H1 (cell line): ENCODE measurements around the gene PARK7. TPM values are rescaled to one million over a fixed set of nuclear protein-coding genes. Genes with fewer than 3 reads are reported as not detected.

Experiments used
- CTCF ChIA-PET: fragments of 300-600 bp; sonication (Branson Sonifier 250); formaldehyde crosslinking; loops from one replicate; lab custom pipeline; 2021; ENCODE audit not compliant: partially characterized antibody; lab: Charles Lee
- POLR2A ChIA-PET: fragments of 300-600 bp; sonication (Branson Sonifier 250); formaldehyde crosslinking; loops from one replicate; lab custom pipeline; 2021; ENCODE audit warnings: inconsistent platforms; ENCODE audit not compliant: partially characterized antibody; lab: Charles Lee
- DNase-seq, 2 experiments: peaks; one replicate each; pipeline versions ENCODE4 v3.0.0 to v3.0.0-alpha.2; 2010 to 2022; ENCODE audit warnings: low spot score in 2 of 2, low read depth in 1 of 2, mixed read lengths in 1 of 2
- FAIRE-seq: peaks from 2 replicates; lab custom pipeline; 2011; peaks lifted over from hg19 to GRCh38; lab: Jason Lieb, UNC
- H2AFZ ChIP-seq: 2 replicates; pipeline ENCODE4 v1.8.1; 2012; ENCODE audit warnings: low read length, inconsistent platforms
- H2AK5ac ChIP-seq: 2 replicates; pipeline ENCODE4 v1.6.1; 2013; ENCODE audit warnings: low read depth, low read length
- H2BK120ac ChIP-seq: replicated peaks from 2 replicates; pipeline ENCODE3; 2013; ENCODE audit warnings: low read depth, low read length, inconsistent platforms
- H2BK12ac ChIP-seq: 2 replicates; pipeline ENCODE4 v1.6.1; 2013; ENCODE audit warnings: low read depth, low read length
- H2BK15ac ChIP-seq: 2 replicates; pipeline ENCODE4 v1.6.1; 2013; ENCODE audit warnings: low read length
- H2BK20ac ChIP-seq: 2 replicates; pipeline ENCODE4 v1.6.1; 2013; ENCODE audit warnings: low read length
- H2BK5ac ChIP-seq: 2 replicates; pipeline ENCODE4 v1.6.1; 2013; ENCODE audit warnings: low read depth, low read length
- H3K14ac ChIP-seq: 2 replicates; pipeline ENCODE4 v1.6.1; 2013; ENCODE audit warnings: inconsistent platforms; ENCODE audit not compliant: insufficient read length
- H3K18ac ChIP-seq: 2 replicates; pipeline ENCODE4 v1.6.1; 2013; ENCODE audit warnings: low read length; ENCODE audit errors: extremely low read depth
- H3K23ac ChIP-seq: 2 replicates; pipeline ENCODE4 v1.6.1; 2013; ENCODE audit warnings: inconsistent platforms; ENCODE audit not compliant: insufficient read length
- H3K23me2 ChIP-seq: 2 replicates; pipeline ENCODE4 v1.6.1; 2013; ENCODE audit warnings: low read depth, low read length
- H3K27ac ChIP-seq: 2 replicates; pipeline ENCODE4 v1.6.1; 2011; ENCODE audit warnings: low read depth, low read length, inconsistent platforms
- H3K27me3 ChIP-seq, 4 experiments: replicated peaks in 1 of 4; 1 replicate in 1 of 4; 2 replicates in 3 of 4; pipeline versions ENCODE4 v1.6.1 to v1.8.1; 2011 to 2013; ENCODE audit warnings: low read length in 3 of 4, mild to moderate bottlenecking in 3 of 4, inconsistent platforms in 2 of 4, mixed read lengths in 2 of 4, moderate library complexity in 1 of 4; ENCODE audit not compliant: control insufficient read depth in 3 of 4, insufficient read depth in 3 of 4; ENCODE audit errors: extremely low read depth in 1 of 4
- H3K36me3 ChIP-seq, 4 experiments: 2 replicates each; pipeline versions ENCODE4 v1.6.1 to v1.8.1; 2011 to 2013; ENCODE audit warnings: mild to moderate bottlenecking in 4 of 4, low read length in 3 of 4, moderate library complexity in 2 of 4, control low read depth in 1 of 4, inconsistent platforms in 1 of 4; ENCODE audit not compliant: insufficient read depth in 4 of 4, control insufficient read depth in 2 of 4
- H3K4ac ChIP-seq: replicated peaks from 2 replicates; pipeline ENCODE3; 2013; ENCODE audit warnings: low read length, low read depth, mixed read lengths, inconsistent platforms; ENCODE audit not compliant: insufficient read length
- H3K4me1 ChIP-seq, 4 experiments: replicated peaks in 1 of 4; 1 replicate in 1 of 4; 2 replicates in 3 of 4; pipeline versions ENCODE4 v1.6.1 to v1.8.1; 2011 to 2013; ENCODE audit warnings: low read length in 3 of 4, inconsistent platforms in 2 of 4, mixed read lengths in 1 of 4; ENCODE audit not compliant: insufficient read depth in 4 of 4, control insufficient read depth in 3 of 4
- H3K4me2 ChIP-seq, 2 experiments: 2 replicates each; pipeline versions ENCODE4 v1.6.1 to v1.8.1; 2011 to 2013; ENCODE audit warnings: low read depth in 2 of 2, low read length in 2 of 2, control low read depth in 1 of 2, inconsistent platforms in 1 of 2, mild to moderate bottlenecking in 1 of 2; ENCODE audit not compliant: insufficient read depth in 1 of 2
- H3K4me3 ChIP-seq, 4 experiments: fragments of 200-600, 300-600 bp in 1 of 4; sonication (generic), shearing (Covaris generic), sonication (Bioruptor Twin) in 1 of 4; 2 replicates each; pipeline versions ENCODE4 v1.5.1 to v1.8.1; 2011 to 2016; ENCODE audit warnings: low read length in 4 of 4, low read depth in 3 of 4, control low read depth in 2 of 4, inconsistent platforms in 2 of 4, mild to moderate bottlenecking in 2 of 4, mixed read lengths in 1 of 4, moderate library complexity in 1 of 4; ENCODE audit not compliant: insufficient read depth in 2 of 4; ENCODE audit errors: extremely low read depth in 1 of 4
- H3K56ac ChIP-seq: replicated peaks from 2 replicates; pipeline ENCODE3; 2013; ENCODE audit warnings: low read depth, mild to moderate bottlenecking, mixed read lengths, low read length, inconsistent platforms; ENCODE audit not compliant: insufficient read length
- H3K79me1 ChIP-seq: 2 replicates; pipeline ENCODE4 v1.6.1; 2013; ENCODE audit warnings: low read depth, low read length, control low read depth
- H3K79me2 ChIP-seq, 2 experiments: 2 replicates each; pipeline versions ENCODE4 v1.6.1 to v1.8.1; 2012 to 2013; ENCODE audit warnings: low read length in 2 of 2, mild to moderate bottlenecking in 2 of 2, inconsistent platforms in 1 of 2; ENCODE audit not compliant: insufficient read depth in 2 of 2, control insufficient read depth in 1 of 2
- H3K9ac ChIP-seq, 4 experiments: replicated peaks in 1 of 4; 1 replicate in 1 of 4; 2 replicates in 3 of 4; pipeline versions ENCODE4 v1.6.1 to v1.8.1; 2011 to 2013; ENCODE audit warnings: low read depth in 3 of 4, low read length in 3 of 4, control low read depth in 2 of 4, mild to moderate bottlenecking in 2 of 4, moderate library complexity in 2 of 4, inconsistent platforms in 1 of 4; ENCODE audit errors: extremely low read depth in 1 of 4
- H3K9me3 ChIP-seq, 2 experiments: 2 replicates each; pipeline versions ENCODE4 v1.6.1 to v1.8.1; 2012 to 2013; ENCODE audit warnings: mild to moderate bottlenecking in 2 of 2, moderate library complexity in 2 of 2, control low read depth in 1 of 2, inconsistent platforms in 1 of 2, low read depth in 1 of 2, low read length in 1 of 2, mixed read lengths in 1 of 2; ENCODE audit not compliant: insufficient read depth in 2 of 2
- H4K20me1 ChIP-seq, 2 experiments: replicated peaks in 1 of 2; 2 replicates each; pipeline versions ENCODE3 to v1.8.1; 2011 to 2013; ENCODE audit warnings: inconsistent platforms in 2 of 2, low read length in 2 of 2, mild to moderate bottlenecking in 1 of 2; ENCODE audit not compliant: insufficient read depth in 2 of 2, control insufficient read depth in 1 of 2
- H4K5ac ChIP-seq: 2 replicates; pipeline ENCODE4 v1.6.1; 2013; ENCODE audit warnings: low read length, low read depth, mixed read lengths, inconsistent platforms; ENCODE audit not compliant: insufficient read length
- H4K8ac ChIP-seq: 2 replicates; pipeline ENCODE4 v1.8.0; 2013; ENCODE audit warnings: mild to moderate bottlenecking, moderate library complexity, low read length, inconsistent platforms; ENCODE audit not compliant: insufficient read depth; ENCODE audit errors: extremely low read depth
- H4K91ac ChIP-seq: replicated peaks from 2 replicates; pipeline ENCODE3; 2013; ENCODE audit warnings: low read length, mixed read lengths, inconsistent platforms; ENCODE audit not compliant: insufficient read length
- KDM5A ChIP-seq: fragments of 200-600 bp; IDR thresholded peaks from 2 replicates; pipeline ENCODE4 v1.7.1; 2012; ENCODE audit warnings: mild to moderate bottlenecking, low read length, inconsistent platforms, mixed read lengths
- PHF8 ChIP-seq: fragments of 200-600 bp; sonication (generic); conservative IDR thresholded peaks from 2 replicates; pipeline ENCODE4 v1.7.1; 2012; ENCODE audit warnings: low read depth, mild to moderate bottlenecking, inconsistent platforms, low read length, moderate library complexity
- SIN3A ChIP-seq, 2 experiments: IDR thresholded peaks in 1 of 2; conservative IDR thresholded peaks in 1 of 2; 2 replicates each; pipeline ENCODE4 v1.6.1; 2011 to 2012; ENCODE audit warnings: low read length in 2 of 2, improper control_type of control experiment in 1 of 2, low read depth in 1 of 2, mild to moderate bottlenecking in 1 of 2
- WGBS, 2 experiments: shearing (Covaris generic) in 1 of 2; methylation state at CpG; one replicate each; pipeline versions ENCODE4 v1.1.6 to v1.1.7; 2013 to 2015; ENCODE audit warnings: low lambda C conversion rate in 2 of 2, mixed read lengths in 2 of 2, inconsistent platforms in 1 of 2, low coverage in 1 of 2, missing lambda C conversion rate in 1 of 2; ENCODE audit not compliant: insufficient replicate concordance in 2 of 2, insufficient coverage in 1 of 2, insufficient read length in 1 of 2; ENCODE audit errors: extremely low coverage in 1 of 2, missing lambda C conversion rate in 1 of 2; 5-methylcytosine and 5-hydroxymethylcytosine counted together
- polyA plus RNA-seq, 7 experiments: library from polyadenylated mRNA; depleted of rRNA in 3 of 7; stranded (reverse) in 5 of 7; unstranded in 2 of 7; fragments of >200 nt in 5 of 7; fragments of 200-250 nt in 2 of 7; gene quantifications; 1 replicate in 5 of 7; 2 replicates in 1 of 7; 4 replicates in 1 of 7; pipeline versions ENCODE4 v1.2.1 to v1.2.3, GENCODE V29; 2011 to 2013; ENCODE audit warnings: missing spikeins in 2 of 7, mixed read lengths in 2 of 7
- total RNA-seq: library from RNA; stranded (reverse); fragmentation: NEBNext Ultra II Directional; extraction: Animal tissue kit (Norgen Biotek cat#: 25700); gene quantifications from 2 replicates; pipeline ENCODE4 v1.2.1, GENCODE V29; 2021
- TF ChIP-seq, protein P1 (sequence below): IDR thresholded peaks from 2 replicates; pipeline ENCODE4 v1.6.1; 2012; ENCODE audit warnings: low read length, inconsistent platforms
- TF ChIP-seq, protein P2 (sequence below): IDR thresholded peaks from 2 replicates; pipeline ENCODE4 v1.6.1; 2011; ENCODE audit warnings: low read length, improper control_type of control experiment

The PARK7 gene
- total and polyA plus RNA-seq, 2 of the 8 experiments (the other 6 are each of a cell fraction or from before 2014, with no cell fraction given) = 206 to 383 TPM

DNA sequence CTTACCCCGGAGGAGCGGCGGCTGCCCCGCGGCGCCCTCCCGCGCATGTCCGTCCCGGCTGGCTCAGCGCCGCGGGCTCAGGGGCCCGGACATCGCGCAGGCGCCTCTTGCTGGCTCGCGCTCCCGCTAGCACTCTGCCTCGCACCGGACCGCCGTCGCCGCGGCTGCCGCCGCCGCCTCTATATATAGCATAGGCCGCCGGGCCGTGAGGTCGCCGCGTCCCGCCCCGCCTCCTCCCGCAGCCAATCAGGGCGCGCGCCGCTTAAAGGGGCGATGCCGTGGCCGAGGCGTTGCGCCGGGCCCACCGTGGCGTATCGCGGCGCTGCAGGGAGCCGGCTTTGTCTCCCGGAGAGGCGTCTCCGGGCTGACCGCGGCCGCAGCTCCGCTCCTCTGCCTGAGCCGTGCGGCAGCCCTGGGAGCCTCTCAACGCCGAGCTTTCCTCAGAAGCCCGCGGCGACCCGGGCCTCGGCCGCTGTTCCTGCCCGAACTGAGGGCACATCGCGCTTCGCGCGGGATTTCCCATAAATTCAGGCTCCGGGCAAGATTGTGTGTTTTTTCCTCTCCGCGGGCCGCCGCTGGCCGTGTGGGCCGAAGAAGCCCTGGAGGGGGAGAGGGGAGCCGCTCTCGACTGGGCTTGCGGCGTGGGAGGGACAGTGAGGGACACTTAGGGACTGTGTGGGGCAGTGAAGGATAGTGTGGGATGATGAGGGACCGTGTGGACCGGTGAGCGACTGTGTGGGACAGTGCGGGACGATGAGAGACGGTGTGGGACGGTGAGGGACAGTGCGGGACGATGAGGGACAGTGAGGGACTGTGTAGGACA is 64.9 kb downstream of the PARK7 start, which contains the start of gene ERRFI1:
Gene ERRFI1, minus strand, starts transcription at position 157 of the 823 bp plus-strand sequence. CDS start 10,690 bp downstream, outside the sequence.
- H3K9ac ChIP-seq = peak within 1 kb of the TSS; percentile 39 to 97 (median 70)
- peak within 1 kb of the TSS; percentile 57 to 85 (median 66) for H3K4me3 ChIP-seq
- 5% methylated on average over 66 of the region's 98 CpGs; no CpG with 5 or more reads in 1 of the 2 experiments for WGBS, 2 experiments
- no peak within 1 kb of the TSS for H3K23ac ChIP-seq
- H3K79me1 ChIP-seq = no peaks in the 10 kb centered on the region
- peak within 1 kb of the TSS; percentile 97 to 100 for H3K4me2 ChIP-seq
- H2AK5ac ChIP-seq = peak within 1 kb of the TSS; percentile 98
- H4K8ac ChIP-seq = peak within 1 kb of the TSS; percentile 88; the same call in 1 of the 2 replicates
- peak within 1 kb of the TSS; percentile 99 for H4K91ac ChIP-seq
- peak within 1 kb of the TSS; percentile 92 for H2BK5ac ChIP-seq
- H4K20me1 ChIP-seq = peaks cover 10 to 12% of the 10 kb centered on the region in 2 experiments
- H3K27ac ChIP-seq = no peak within 1 kb of the TSS
- H3K27me3 ChIP-seq = peaks cover 0 to 8% (median 6%) of the 10 kb centered on the region in 4 experiments; a peak in 5 of 7 replicates
- DNase-seq (peak; percentile 77 to 98), FAIRE-seq (no peak)
- ChIA-PET CTCF (interaction anchor here (0.6 to 1.8 kb wide), 3 partner anchors 288 to 654 kb away, joined by 3 to 6 read pairs (median 3); no protein-coding TSS in a partner anchor), POLR2A (interaction anchor here (0.5 to 3.0 kb wide), 19 partner anchors 8 to 290 kb away, joined by 3 to 12 read pairs (median 3); no protein-coding TSS in a partner anchor)
- peak within 1 kb of the TSS; percentile 98 for H3K4ac ChIP-seq
- peaks cover 16 to 45% of the 10 kb centered on the region in 2 experiments for H3K79me2 ChIP-seq
- H2BK12ac ChIP-seq = peak within 1 kb of the TSS; percentile 100
- peak within 1 kb of the TSS; percentile 68 for H3K14ac ChIP-seq
- H3K4me1 ChIP-seq = peaks cover 11 to 25% (median 20%) of the 10 kb centered on the region in 4 experiments
- peak within 1 kb of the TSS; percentile 98 for H2BK120ac ChIP-seq
- H3K36me3 ChIP-seq = no peaks in the 10 kb centered on the region
- H4K5ac ChIP-seq = peak within 1 kb of the TSS; percentile 55
- peak within 1 kb of the TSS; percentile 99 for H2BK20ac ChIP-seq
- H3K56ac ChIP-seq = no peak within 1 kb of the TSS
- peaks cover 8% of the 10 kb centered on the region for H3K23me2 ChIP-seq
- no peaks in the 10 kb centered on the region for H3K9me3 ChIP-seq
- peak within 1 kb of the TSS; percentile 100 for H2BK15ac ChIP-seq
- H2AFZ ChIP-seq = peak within 1 kb of the TSS; percentile 99
- H3K18ac ChIP-seq = peak within 1 kb of the TSS; percentile 99
- TF ChIP-seq, protein P1, sequence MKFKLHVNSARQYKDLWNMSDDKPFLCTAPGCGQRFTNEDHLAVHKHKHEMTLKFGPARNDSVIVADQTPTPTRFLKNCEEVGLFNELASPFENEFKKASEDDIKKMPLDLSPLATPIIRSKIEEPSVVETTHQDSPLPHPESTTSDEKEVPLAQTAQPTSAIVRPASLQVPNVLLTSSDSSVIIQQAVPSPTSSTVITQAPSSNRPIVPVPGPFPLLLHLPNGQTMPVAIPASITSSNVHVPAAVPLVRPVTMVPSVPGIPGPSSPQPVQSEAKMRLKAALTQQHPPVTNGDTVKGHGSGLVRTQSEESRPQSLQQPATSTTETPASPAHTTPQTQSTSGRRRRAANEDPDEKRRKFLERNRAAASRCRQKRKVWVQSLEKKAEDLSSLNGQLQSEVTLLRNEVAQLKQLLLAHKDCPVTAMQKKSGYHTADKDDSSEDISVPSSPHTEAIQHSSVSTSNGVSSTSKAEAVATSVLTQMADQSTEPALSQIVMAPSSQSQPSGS = no peak
- TF ChIP-seq KDM5A = no peak
- TF ChIP-seq, protein P2, sequence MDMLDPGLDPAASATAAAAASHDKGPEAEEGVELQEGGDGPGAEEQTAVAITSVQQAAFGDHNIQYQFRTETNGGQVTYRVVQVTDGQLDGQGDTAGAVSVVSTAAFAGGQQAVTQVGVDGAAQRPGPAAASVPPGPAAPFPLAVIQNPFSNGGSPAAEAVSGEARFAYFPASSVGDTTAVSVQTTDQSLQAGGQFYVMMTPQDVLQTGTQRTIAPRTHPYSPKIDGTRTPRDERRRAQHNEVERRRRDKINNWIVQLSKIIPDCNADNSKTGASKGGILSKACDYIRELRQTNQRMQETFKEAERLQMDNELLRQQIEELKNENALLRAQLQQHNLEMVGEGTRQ = no peak
- TF ChIP-seq SIN3A (conservative IDR thresholded peaks at IDR 0.05 in 1 of 2, IDR thresholded peaks at IDR 0.05 in 1 of 2; ENCODE audit: low read depth in 1 of 2, low read length in 2 of 2) = no peak; a peak in 1 of 4 replicates
- no peak; the same call in 1 of the 2 replicates for TF ChIP-seq PHF8
